ENCODE measurements around the gene SLC6A19. TPM values are rescaled to one million over a fixed set of nuclear protein-coding genes. Genes with fewer than 3 reads are reported as not detected.

SLC6A19 gene
- polyA plus RNA-seq, 4 donors: 56.3 to 199 (median 166) TPM

DNA sequence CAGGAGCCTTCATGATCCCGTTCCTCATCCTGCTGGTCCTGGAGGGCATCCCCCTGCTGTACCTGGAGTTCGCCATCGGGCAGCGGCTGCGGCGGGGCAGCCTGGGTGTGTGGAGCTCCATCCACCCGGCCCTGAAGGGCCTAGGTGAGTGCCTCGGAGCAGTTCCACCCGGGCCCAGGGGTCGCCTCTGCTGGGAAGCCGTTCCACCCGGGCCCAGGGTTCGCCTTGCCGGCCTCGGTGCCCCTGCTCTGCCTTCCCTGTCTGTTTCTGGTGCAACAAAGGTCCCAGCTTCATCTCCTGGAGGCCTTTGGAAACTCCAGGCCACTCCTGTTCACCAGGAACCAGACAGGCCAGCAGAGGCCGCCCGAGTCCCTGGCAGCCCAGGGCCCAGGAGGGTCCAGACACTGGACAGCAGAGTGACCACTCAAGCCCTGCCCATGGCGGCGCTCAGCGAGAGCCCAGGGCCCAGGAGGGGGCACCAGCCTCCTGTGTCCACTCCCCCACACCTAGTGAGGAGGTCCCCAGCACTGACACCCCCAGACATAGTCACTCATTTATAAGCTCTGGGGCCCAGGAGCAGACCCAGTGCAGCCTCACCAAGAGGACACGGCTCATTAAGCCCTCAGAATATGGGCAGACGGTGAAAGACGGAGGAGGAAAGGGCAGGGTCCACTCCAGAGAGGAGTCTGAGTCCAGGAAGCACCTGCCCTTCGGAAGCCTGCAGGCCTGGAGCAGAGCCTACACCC lies 7.5 kb downstream of the SLC6A19 start:
- no peak overlapping the region for H3K4me3 ChIP-seq (ENCODE audit: low read depth in 1 of 3, low read length in 3 of 3)
- no peak for FAIRE-seq
- peak; percentile 75 to 81 for DNase-seq
- peaks cover 0 to 62% (median 2%) of the 10 kb centered on the region in 3 donors for H3K4me1 ChIP-seq (ENCODE audit: control insufficient read depth in 3 of 3, insufficient read depth in 2 of 3, low read depth in 1 of 3, low read length in 2 of 3)
- H3K27me3 ChIP-seq (ENCODE audit: control insufficient read depth in 3 of 3, insufficient read depth in 3 of 3, low read length in 3 of 3): no peaks in the 10 kb centered on the region
- no peaks in the 10 kb centered on the region for H3K9me3 ChIP-seq (ENCODE audit: control insufficient read depth in 2 of 2, insufficient read depth in 1 of 2, low read depth in 1 of 2, low read length in 1 of 2)
- 39 to 72% (median 52%) methylated on average over 22 to 24 of the region's 24 CpGs for WGBS, 3 donors
- H3K36me3 ChIP-seq (ENCODE audit: control insufficient read depth in 3 of 3, insufficient read depth in 2 of 3, low read depth in 1 of 3, low read length in 3 of 3): peaks cover 3 to 93% (median 8%) of the 10 kb centered on the region in 3 donors
- peak overlapping the region in 2 of 3 donors; percentile 63 to 66 for H3K27ac ChIP-seq (ENCODE audit: low read depth in 1 of 3, low read length in 2 of 3)

- Histone ChIP-seq H3K27ac (ENCODE audit: low read depth in 1 of 3, low read length in 2 of 3) (peak overlapping the region in 2 of 3 donors; percentile 34 to 66), H3K4me1 (ENCODE audit: control insufficient read depth in 3 of 3, insufficient read depth in 2 of 3, low read depth in 1 of 3, low read length in 2 of 3) (peaks cover 0 to 57% (median 2%) of the 10 kb centered on the region in 3 donors), H3K9me3 (ENCODE audit: control insufficient read depth in 2 of 2, insufficient read depth in 1 of 2, low read depth in 1 of 2, low read length in 1 of 2) (no peaks in the 10 kb centered on the region), H3K27me3 (ENCODE audit: control insufficient read depth in 3 of 3, insufficient read depth in 3 of 3, low read length in 3 of 3) (no peaks in the 10 kb centered on the region), H3K36me3 (ENCODE audit: control insufficient read depth in 3 of 3, insufficient read depth in 2 of 3, low read depth in 1 of 3, low read length in 3 of 3) (peaks cover 3 to 93% (median 8%) of the 10 kb centered on the region in 3 donors), H3K4me3 (ENCODE audit: low read depth in 1 of 3, low read length in 3 of 3) (no peak overlapping the region)
- WGBS, 3 donors: 23 to 58% (median 39%) methylated on average over 2 of the region's 2 CpGs
- FAIRE-seq: no peak
- DNase-seq: no peak
These were observed 8.1 kb downstream of the SLC6A19 start for GRCh38 chr5:1209489-1209852.

- WGBS, 3 donors: 67 to 78% (median 67%) methylated on average over 21 of the region's 21 CpGs
- DNase-seq: no peak
- Histone ChIP-seq H3K4me1 (ENCODE audit: control insufficient read depth in 3 of 3, insufficient read depth in 2 of 3, low read depth in 1 of 3, low read length in 2 of 3) (peaks cover 0 to 51% (median 2%) of the 10 kb centered on the region in 3 donors), H3K36me3 (ENCODE audit: control insufficient read depth in 3 of 3, insufficient read depth in 2 of 3, low read depth in 1 of 3, low read length in 3 of 3) (peaks cover 3 to 91% (median 10%) of the 10 kb centered on the region in 3 donors), H3K4me3 (ENCODE audit: low read depth in 1 of 3, low read length in 3 of 3) (no peak overlapping the region), H3K27me3 (ENCODE audit: control insufficient read depth in 3 of 3, insufficient read depth in 3 of 3, low read length in 3 of 3) (no peaks in the 10 kb centered on the region), H3K27ac (ENCODE audit: low read depth in 1 of 3, low read length in 2 of 3) (peak overlapping the region in 1 of 3 donors; percentile 66), H3K9me3 (ENCODE audit: control insufficient read depth in 2 of 2, insufficient read depth in 1 of 2, low read depth in 1 of 2, low read length in 1 of 2) (no peaks in the 10 kb centered on the region)
- FAIRE-seq: no peak
These were observed 8.7 kb downstream of the SLC6A19 start for GRCh38 chr5:1209896-1210776.

DNA sequence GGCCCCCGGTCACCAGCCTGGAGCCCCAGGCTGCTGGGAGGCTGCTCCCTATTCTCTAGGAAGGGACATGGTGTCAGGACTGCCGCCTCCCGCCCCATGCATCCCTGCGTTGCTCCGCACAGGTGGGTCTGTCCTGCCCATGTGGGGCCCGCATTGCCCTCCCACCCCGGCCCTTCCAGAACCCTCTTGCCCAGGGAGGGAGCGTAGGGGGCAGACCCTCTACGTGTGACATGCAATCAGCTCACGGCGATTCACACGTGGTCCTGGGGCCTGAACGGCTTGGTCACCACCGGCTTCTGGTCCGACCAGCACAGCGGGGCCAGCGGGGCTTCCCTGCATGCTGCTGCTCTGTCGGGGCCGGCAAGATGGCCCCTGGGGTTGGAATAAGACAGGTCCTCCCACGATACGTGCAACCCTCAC lies 9.4 kb downstream of the SLC6A19 start:
- FAIRE-seq (no peak), DNase-seq (no peak)
- Histone ChIP-seq H3K27ac (ENCODE audit: low read depth in 1 of 3, low read length in 2 of 3) (no peak overlapping the region), H3K4me3 (ENCODE audit: low read depth in 1 of 3, low read length in 3 of 3) (no peak overlapping the region), H3K27me3 (ENCODE audit: control insufficient read depth in 3 of 3, insufficient read depth in 3 of 3, low read length in 3 of 3) (no peaks in the 10 kb centered on the region), H3K4me1 (ENCODE audit: control insufficient read depth in 3 of 3, insufficient read depth in 2 of 3, low read depth in 1 of 3, low read length in 2 of 3) (peaks cover 0 to 44% (median 2%) of the 10 kb centered on the region in 3 donors), H3K36me3 (ENCODE audit: control insufficient read depth in 3 of 3, insufficient read depth in 2 of 3, low read depth in 1 of 3, low read length in 3 of 3) (peaks cover 3 to 91% (median 11%) of the 10 kb centered on the region in 3 donors), H3K9me3 (ENCODE audit: control insufficient read depth in 2 of 2, insufficient read depth in 1 of 2, low read depth in 1 of 2, low read length in 1 of 2) (peaks cover 0 to 5% of the 10 kb centered on the region in 2 donors)
- 89 to 96% (median 93%) methylated on average over 19 to 21 of the region's 21 CpGs for WGBS, 3 donors

- peaks cover 0 to 5% of the 10 kb centered on the region in 2 donors for H3K9me3 ChIP-seq (ENCODE audit: control insufficient read depth in 2 of 2, insufficient read depth in 1 of 2, low read depth in 1 of 2, low read length in 1 of 2)
- H3K4me3 ChIP-seq (ENCODE audit: low read depth in 1 of 3, low read length in 3 of 3): no peak overlapping the region
- whole genome bisulfite sequencing, 3 donors: 94 to 98% (median 96%) methylated on average over 9 of the region's 9 CpGs
- H3K36me3 ChIP-seq (ENCODE audit: control insufficient read depth in 3 of 3, insufficient read depth in 2 of 3, low read depth in 1 of 3, low read length in 3 of 3): peaks cover under 1 to 92% (median 18%) of the 10 kb centered on the region in 3 donors
- H3K27me3 ChIP-seq (ENCODE audit: control insufficient read depth in 3 of 3, insufficient read depth in 3 of 3, low read length in 3 of 3): no peaks in the 10 kb centered on the region
- peaks cover 0 to 38% (median 0%) of the 10 kb centered on the region in 3 donors for H3K4me1 ChIP-seq (ENCODE audit: control insufficient read depth in 3 of 3, insufficient read depth in 2 of 3, low read depth in 1 of 3, low read length in 2 of 3)
- FAIRE-seq (no peak), DNase-seq (no peak)
- no peak overlapping the region for H3K27ac ChIP-seq (ENCODE audit: low read depth in 1 of 3, low read length in 2 of 3)
These were observed 10.3 kb downstream of the SLC6A19 start for GRCh38 chr5:1211701-1212100.

GRCh38 chr5:1212271-1212670 lies 10.9 kb downstream of the SLC6A19 start:
- no peak for DNase-seq
- Histone ChIP-seq H3K36me3 (ENCODE audit: control insufficient read depth in 3 of 3, insufficient read depth in 2 of 3, low read depth in 1 of 3, low read length in 3 of 3) (peaks cover 0 to 92% (median 19%) of the 10 kb centered on the region in 3 donors), H3K9me3 (ENCODE audit: control insufficient read depth in 2 of 2, insufficient read depth in 1 of 2, low read depth in 1 of 2, low read length in 1 of 2) (peaks cover 0 to 5% of the 10 kb centered on the region in 2 donors), H3K4me1 (ENCODE audit: control insufficient read depth in 3 of 3, insufficient read depth in 2 of 3, low read depth in 1 of 3, low read length in 2 of 3) (peaks cover 0 to 33% (median 0%) of the 10 kb centered on the region in 3 donors), H3K4me3 (ENCODE audit: low read depth in 1 of 3, low read length in 3 of 3) (no peak overlapping the region), H3K27ac (ENCODE audit: low read depth in 1 of 3, low read length in 2 of 3) (no peak overlapping the region), H3K27me3 (ENCODE audit: control insufficient read depth in 3 of 3, insufficient read depth in 3 of 3, low read length in 3 of 3) (no peaks in the 10 kb centered on the region)
- WGBS, 3 donors: 89 to 94% (median 94%) methylated on average over 19 to 20 of the region's 20 CpGs
- FAIRE-seq: no peak

- WGBS, 3 donors: 91 to 94% (median 92%) methylated on average over 7 to 18 of the region's 18 CpGs
- Histone ChIP-seq H3K4me1 (ENCODE audit: control insufficient read depth in 3 of 3, insufficient read depth in 2 of 3, low read depth in 1 of 3, low read length in 2 of 3) (peaks cover 0 to 27% (median 0%) of the 10 kb centered on the region in 3 donors), H3K27me3 (ENCODE audit: control insufficient read depth in 3 of 3, insufficient read depth in 3 of 3, low read length in 3 of 3) (no peaks in the 10 kb centered on the region), H3K36me3 (ENCODE audit: control insufficient read depth in 3 of 3, insufficient read depth in 2 of 3, low read depth in 1 of 3, low read length in 3 of 3) (peaks cover 0 to 93% (median 19%) of the 10 kb centered on the region in 3 donors), H3K9me3 (ENCODE audit: control insufficient read depth in 2 of 2, insufficient read depth in 1 of 2, low read depth in 1 of 2, low read length in 1 of 2) (peaks cover 0 to 5% of the 10 kb centered on the region in 2 donors), H3K27ac (ENCODE audit: low read depth in 1 of 3, low read length in 2 of 3) (no peak overlapping the region), H3K4me3 (ENCODE audit: low read depth in 1 of 3, low read length in 3 of 3) (no peak overlapping the region)
- FAIRE-seq (no peak), DNase-seq (no peak)
These were observed 11.5 kb downstream of the SLC6A19 start for GRCh38 chr5:1212881-1213280.

DNA sequence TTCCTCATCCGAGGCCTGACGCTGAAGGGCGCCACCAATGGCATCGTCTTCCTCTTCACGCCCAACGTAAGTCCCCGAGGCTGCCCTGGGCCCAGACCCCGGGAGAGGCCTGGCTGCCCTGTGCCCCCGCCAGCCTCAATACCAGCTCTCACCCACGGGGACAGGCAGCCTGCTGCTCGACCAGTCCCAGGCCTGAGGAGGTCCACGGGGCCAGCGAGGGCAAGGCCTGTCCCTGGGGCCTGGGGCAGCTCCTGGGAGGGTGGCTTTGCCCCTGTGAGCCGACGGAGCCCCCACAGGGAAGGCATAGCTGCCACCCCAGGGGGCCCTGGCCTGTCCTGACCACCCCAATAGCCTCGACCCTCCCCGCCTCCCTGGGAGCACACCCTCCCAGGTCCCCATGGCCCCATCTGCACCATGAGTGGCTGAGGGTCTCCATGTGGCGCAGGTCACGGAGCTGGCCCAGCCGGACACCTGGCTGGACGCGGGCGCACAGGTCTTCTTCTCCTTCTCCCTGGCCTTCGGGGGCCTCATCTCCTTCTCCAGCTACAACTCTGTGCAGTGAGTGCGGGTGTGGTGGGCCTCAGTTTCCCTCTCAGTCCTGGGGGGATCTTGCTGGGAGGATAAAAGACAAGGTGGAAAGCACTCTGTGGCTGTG lies 12.2 kb downstream of the SLC6A19 start:
- H3K9me3 ChIP-seq (ENCODE audit: control insufficient read depth in 2 of 2, insufficient read depth in 1 of 2, low read depth in 1 of 2, low read length in 1 of 2): peaks cover 0 to 5% of the 10 kb centered on the region in 2 donors
- 89 to 92% (median 90%) methylated on average over 23 to 25 of the region's 25 CpGs for WGBS, 3 donors
- FAIRE-seq (no peak), DNase-seq (no peak)
- H3K27ac ChIP-seq (ENCODE audit: low read depth in 1 of 3, low read length in 2 of 3): no peak overlapping the region
- no peaks in the 10 kb centered on the region for H3K27me3 ChIP-seq (ENCODE audit: control insufficient read depth in 3 of 3, insufficient read depth in 3 of 3, low read length in 3 of 3)
- H3K4me3 ChIP-seq (ENCODE audit: low read depth in 1 of 3, low read length in 3 of 3): no peak overlapping the region
- peaks cover 0 to 20% (median 0%) of the 10 kb centered on the region in 3 donors for H3K4me1 ChIP-seq (ENCODE audit: control insufficient read depth in 3 of 3, insufficient read depth in 2 of 3, low read depth in 1 of 3, low read length in 2 of 3)
- peaks cover 0 to 93% (median 24%) of the 10 kb centered on the region in 3 donors for H3K36me3 ChIP-seq (ENCODE audit: control insufficient read depth in 3 of 3, insufficient read depth in 2 of 3, low read depth in 1 of 3, low read length in 3 of 3)
